ENCODE data around the gene PPFIBP2. TPM values are rescaled to one million over a fixed set of nuclear protein-coding genes. Genes with fewer than 3 reads are reported as not detected.

The PPFIBP2 gene
- total RNA-seq, 1 experiment from 2014 or later = 21.5 TPM

DNA sequence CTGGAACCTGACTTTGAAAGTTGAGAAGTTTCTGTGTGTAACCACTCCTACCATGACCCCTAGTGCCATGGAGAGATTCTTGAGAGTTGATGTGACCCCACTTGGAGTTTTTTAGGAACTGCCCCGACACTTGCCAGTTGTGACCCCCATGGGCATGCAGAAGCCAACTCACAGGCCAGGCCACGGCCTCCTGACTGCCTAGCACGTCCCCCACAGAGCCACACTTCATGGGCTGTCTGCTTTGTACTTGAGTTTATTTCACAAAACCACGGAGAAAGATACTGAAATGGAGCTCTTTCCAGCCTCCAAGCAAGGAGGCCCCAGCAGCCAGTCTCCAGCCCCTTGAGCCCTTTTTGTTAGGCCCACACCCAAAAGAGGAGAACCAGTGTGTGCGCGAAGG is 151.1 kb downstream of the PPFIBP2 start:
- ChIA-PET POLR2A (no interaction called here), CTCF (interaction anchor here (0.6 to 3.1 kb wide), 4 partner anchors 8 to 160 kb away, joined by 6 to 21 read pairs (median 6); no protein-coding TSS in a partner anchor)
- Histone ChIP-seq H3K36me3 (ENCODE audit: control insufficient read depth, insufficient read depth, low read length) (no peaks in the 10 kb centered on the region), H3K9me3 (ENCODE audit: control insufficient read depth, insufficient read depth, low read depth, low read length) (no peaks in the 10 kb centered on the region), H3K27ac (ENCODE audit: low read length) (no peak overlapping the region), H3K27me3 (ENCODE audit: control insufficient read depth, insufficient read depth, low read length) (no peaks in the 10 kb centered on the region), H3K4me3 (ENCODE audit: low read depth in 2 of 2, low read length in 2 of 2) (no peak overlapping the region), H3K4me1 (ENCODE audit: control insufficient read depth, insufficient read depth, low read length) (no peaks in the 10 kb centered on the region)
- BruUV-seq (replicated peaks) = no TSS peak
- ATAC-seq = no peak
- no peak for DNase-seq (ENCODE audit: low read depth, low spot score)
- intact Hi-C loops (cut with micrococcal nuclease; ENCODE audit: unreplicated experiment) = loop anchor here (2.0 kb wide), 2 partner anchors 94 to 152 kb away; partner anchors contain the start of gene PPFIBP2
- TF ChIP-seq, protein P1, sequence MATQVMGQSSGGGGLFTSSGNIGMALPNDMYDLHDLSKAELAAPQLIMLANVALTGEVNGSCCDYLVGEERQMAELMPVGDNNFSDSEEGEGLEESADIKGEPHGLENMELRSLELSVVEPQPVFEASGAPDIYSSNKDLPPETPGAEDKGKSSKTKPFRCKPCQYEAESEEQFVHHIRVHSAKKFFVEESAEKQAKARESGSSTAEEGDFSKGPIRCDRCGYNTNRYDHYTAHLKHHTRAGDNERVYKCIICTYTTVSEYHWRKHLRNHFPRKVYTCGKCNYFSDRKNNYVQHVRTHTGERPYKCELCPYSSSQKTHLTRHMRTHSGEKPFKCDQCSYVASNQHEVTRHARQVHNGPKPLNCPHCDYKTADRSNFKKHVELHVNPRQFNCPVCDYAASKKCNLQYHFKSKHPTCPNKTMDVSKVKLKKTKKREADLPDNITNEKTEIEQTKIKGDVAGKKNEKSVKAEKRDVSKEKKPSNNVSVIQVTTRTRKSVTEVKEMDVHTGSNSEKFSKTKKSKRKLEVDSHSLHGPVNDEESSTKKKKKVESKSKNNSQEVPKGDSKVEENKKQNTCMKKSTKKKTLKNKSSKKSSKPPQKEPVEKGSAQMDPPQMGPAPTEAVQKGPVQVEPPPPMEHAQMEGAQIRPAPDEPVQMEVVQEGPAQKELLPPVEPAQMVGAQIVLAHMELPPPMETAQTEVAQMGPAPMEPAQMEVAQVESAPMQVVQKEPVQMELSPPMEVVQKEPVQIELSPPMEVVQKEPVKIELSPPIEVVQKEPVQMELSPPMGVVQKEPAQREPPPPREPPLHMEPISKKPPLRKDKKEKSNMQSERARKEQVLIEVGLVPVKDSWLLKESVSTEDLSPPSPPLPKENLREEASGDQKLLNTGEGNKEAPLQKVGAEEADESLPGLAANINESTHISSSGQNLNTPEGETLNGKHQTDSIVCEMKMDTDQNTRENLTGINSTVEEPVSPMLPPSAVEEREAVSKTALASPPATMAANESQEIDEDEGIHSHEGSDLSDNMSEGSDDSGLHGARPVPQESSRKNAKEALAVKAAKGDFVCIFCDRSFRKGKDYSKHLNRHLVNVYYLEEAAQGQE (IDR thresholded peaks at IDR 0.05; ENCODE audit: insufficient read depth in 1 of 2, low read depth in 2 of 2, low read length in 1 of 2) = no peak
- in situ Hi-C loops (cut with HindIII; ENCODE audit: low pct_unique_long_range_greater_than_20kb, low sequenced_read_pairs) = no loop called here

DNA sequence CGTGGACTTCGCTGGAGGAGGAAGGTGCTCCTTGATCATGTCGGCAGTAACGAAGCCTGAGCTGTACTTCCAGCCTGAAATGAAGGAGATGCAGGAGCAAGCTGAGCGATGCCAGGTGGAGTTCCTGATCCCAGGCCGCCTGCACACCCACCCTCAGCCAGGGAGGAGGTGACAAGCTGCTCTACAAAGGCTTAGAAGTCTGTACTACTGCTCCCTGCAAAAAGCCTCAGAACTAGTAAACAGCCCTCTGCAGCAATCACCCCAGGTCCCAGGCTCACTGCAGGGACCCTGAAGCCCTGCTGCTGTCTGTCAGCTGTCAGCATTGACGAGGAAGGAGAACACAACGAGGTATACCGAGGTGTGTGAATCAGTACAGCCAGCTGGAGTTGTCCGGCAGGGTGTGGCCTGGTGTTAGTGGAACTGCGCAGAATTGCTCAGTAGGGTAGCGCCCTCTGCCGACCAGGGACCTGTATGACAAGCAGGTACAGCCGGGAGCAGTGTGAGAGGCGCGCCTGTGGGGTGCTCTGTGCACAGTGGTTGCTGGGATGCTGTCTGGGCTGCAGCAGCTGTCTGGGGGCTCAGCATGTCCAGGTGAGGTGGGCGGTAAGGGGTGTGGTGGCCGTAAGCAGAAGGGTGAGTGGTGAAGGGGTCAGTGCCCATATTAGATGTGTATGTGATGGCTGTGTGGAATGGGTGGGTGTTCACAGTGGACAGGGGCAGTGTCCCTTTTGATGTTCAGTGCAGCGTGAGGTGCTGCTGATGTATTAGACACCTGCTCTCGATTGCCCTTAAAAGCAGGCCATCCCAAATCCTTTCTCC is 151.9 kb downstream of the PPFIBP2 start:
- H3K27ac ChIP-seq (ENCODE audit: low read length) = no peak overlapping the region
- POLR2A ChIA-PET = no interaction called here
- H3K4me1 ChIP-seq (ENCODE audit: control insufficient read depth, insufficient read depth, low read length) = no peaks in the 10 kb centered on the region
- ATAC-seq (peak; percentile 99), DNase-seq (ENCODE audit: low read depth, low spot score) (peak; percentile 79)
- CTCF ChIA-PET = interaction anchor here (0.6 to 3.1 kb wide), 7 partner anchors 8 to 225 kb away, joined by 3 to 21 read pairs (median 6); partner anchors contain the start of gene PPFIBP2
- in situ Hi-C loops (cut with HindIII; ENCODE audit: low pct_unique_long_range_greater_than_20kb, low sequenced_read_pairs) (no loop called here), intact Hi-C loops (cut with micrococcal nuclease; ENCODE audit: unreplicated experiment) (loop anchor here (2.0 kb wide), 2 partner anchors 95 to 153 kb away; partner anchors contain the start of gene PPFIBP2)
- H3K27me3 ChIP-seq (ENCODE audit: control insufficient read depth, insufficient read depth, low read length) = no peaks in the 10 kb centered on the region
- no peaks in the 10 kb centered on the region for H3K9me3 ChIP-seq (ENCODE audit: control insufficient read depth, insufficient read depth, low read depth, low read length)
- no peaks in the 10 kb centered on the region for H3K36me3 ChIP-seq (ENCODE audit: control insufficient read depth, insufficient read depth, low read length)
- TF ChIP-seq POLR2AphosphoS5 (IDR thresholded peaks at IDR 0.05; ENCODE audit: low read depth, low read length) = no peak
- TF ChIP-seq, protein P2, sequence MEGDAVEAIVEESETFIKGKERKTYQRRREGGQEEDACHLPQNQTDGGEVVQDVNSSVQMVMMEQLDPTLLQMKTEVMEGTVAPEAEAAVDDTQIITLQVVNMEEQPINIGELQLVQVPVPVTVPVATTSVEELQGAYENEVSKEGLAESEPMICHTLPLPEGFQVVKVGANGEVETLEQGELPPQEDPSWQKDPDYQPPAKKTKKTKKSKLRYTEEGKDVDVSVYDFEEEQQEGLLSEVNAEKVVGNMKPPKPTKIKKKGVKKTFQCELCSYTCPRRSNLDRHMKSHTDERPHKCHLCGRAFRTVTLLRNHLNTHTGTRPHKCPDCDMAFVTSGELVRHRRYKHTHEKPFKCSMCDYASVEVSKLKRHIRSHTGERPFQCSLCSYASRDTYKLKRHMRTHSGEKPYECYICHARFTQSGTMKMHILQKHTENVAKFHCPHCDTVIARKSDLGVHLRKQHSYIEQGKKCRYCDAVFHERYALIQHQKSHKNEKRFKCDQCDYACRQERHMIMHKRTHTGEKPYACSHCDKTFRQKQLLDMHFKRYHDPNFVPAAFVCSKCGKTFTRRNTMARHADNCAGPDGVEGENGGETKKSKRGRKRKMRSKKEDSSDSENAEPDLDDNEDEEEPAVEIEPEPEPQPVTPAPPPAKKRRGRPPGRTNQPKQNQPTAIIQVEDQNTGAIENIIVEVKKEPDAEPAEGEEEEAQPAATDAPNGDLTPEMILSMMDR (IDR thresholded peaks at IDR 0.05) = peak; percentile 97
- H3K4me3 ChIP-seq (ENCODE audit: low read depth in 2 of 2, low read length in 2 of 2) = no peak overlapping the region
- no TSS peak for BruUV-seq (replicated peaks)

DNA sequence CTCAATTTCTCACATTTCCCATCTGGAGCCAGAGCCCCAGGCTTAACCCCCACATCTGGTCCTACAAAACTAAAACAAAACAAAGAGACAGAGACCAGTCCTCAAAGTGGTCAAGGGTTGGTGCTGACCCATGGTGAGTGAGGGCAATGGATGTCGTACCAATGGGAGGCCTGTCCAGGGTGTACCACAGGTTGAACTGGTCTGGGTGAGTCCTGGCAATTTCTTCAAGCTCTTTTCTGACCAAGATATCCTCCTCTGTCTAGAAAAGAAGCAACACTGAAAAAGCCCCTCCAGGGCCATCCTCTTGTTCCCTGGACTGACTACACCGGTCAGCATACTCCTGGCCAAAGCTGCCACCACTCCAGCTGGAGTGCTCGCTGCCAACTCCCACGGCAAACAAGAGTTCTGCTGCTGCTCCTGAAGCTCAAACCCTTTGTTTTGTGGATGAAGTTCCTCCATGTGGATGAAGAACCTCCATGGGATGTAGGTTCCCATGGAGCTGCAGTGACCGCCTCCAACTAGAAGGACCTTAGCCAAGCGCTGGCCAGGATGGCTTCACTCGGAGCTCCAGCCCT is 152.6 kb downstream of the PPFIBP2 start:
- no peaks in the 10 kb centered on the region for H3K27me3 ChIP-seq (ENCODE audit: control insufficient read depth, insufficient read depth, low read length)
- intact Hi-C loops (cut with micrococcal nuclease; ENCODE audit: unreplicated experiment) = no loop called here
- no peaks in the 10 kb centered on the region for H3K36me3 ChIP-seq (ENCODE audit: control insufficient read depth, insufficient read depth, low read length)
- ChIA-PET POLR2A (no interaction called here), CTCF (interaction anchor here (0.9 to 3.1 kb wide), 5 partner anchors 9 to 153 kb away, joined by 3 to 21 read pairs (median 4); partner anchors contain the start of gene PPFIBP2)
- no TSS peak for BruUV-seq (replicated peaks)
- no peak for DNase-seq (ENCODE audit: low read depth, low spot score)
- no peak for ATAC-seq
- no peak overlapping the region for H3K27ac ChIP-seq (ENCODE audit: low read length)
- H3K4me3 ChIP-seq (ENCODE audit: low read depth in 2 of 2, low read length in 2 of 2) = no peak overlapping the region
- H3K9me3 ChIP-seq (ENCODE audit: control insufficient read depth, insufficient read depth, low read depth, low read length) = no peaks in the 10 kb centered on the region
- TF ChIP-seq POLR2AphosphoS5 (IDR thresholded peaks at IDR 0.05; ENCODE audit: low read depth, low read length) = no peak
- TF ChIP-seq, protein P1 (IDR thresholded peaks at IDR 0.05; ENCODE audit: insufficient read depth in 1 of 2, low read depth in 2 of 2, low read length in 1 of 2) = no peak
- TF ChIP-seq SIN3A (IDR thresholded peaks at IDR 0.05; ENCODE audit: borderline replicate concordance, insufficient read depth, low read depth, low read length) = no peak
- TF ChIP-seq, protein P2 (IDR thresholded peaks at IDR 0.05) = no peak
- TF ChIP-seq TCF7L2 (IDR thresholded peaks at IDR 0.05; ENCODE audit: low read depth, low read length) = no peak
- in situ Hi-C loops (cut with HindIII; ENCODE audit: low pct_unique_long_range_greater_than_20kb, low sequenced_read_pairs) = no loop called here
- no peaks in the 10 kb centered on the region for H3K4me1 ChIP-seq (ENCODE audit: control insufficient read depth, insufficient read depth, low read length)
